Choroid plexus epithelial cell (primary cell): ENCODE data around the gene NUP98.
"Not testable (repeated sequence)": the region's sequence is repeated elsewhere in the genome, so short reads cannot be mapped to it uniquely, and the experiment has no call there.

ENCODE experiments used
- DNase-seq: peaks from one replicate; pipeline ENCODE4 v3.0.0-alpha.2; 2010; ENCODE audit warnings: low read depth
- H3K4me3 ChIP-seq: 2 replicates; pipeline ENCODE4 v1.5.1; 2011; ENCODE audit warnings: low read depth, mild to moderate bottlenecking, control low read depth, low read length, moderate library complexity
- CTCF ChIP-seq: conservative IDR thresholded peaks from 2 replicates; pipeline ENCODE4 v1.5.1; 2011; ENCODE audit warnings: low read depth, mild to moderate bottlenecking, control low read depth, inconsistent platforms, low read length, moderate library complexity

Gene NUP98

DNA sequence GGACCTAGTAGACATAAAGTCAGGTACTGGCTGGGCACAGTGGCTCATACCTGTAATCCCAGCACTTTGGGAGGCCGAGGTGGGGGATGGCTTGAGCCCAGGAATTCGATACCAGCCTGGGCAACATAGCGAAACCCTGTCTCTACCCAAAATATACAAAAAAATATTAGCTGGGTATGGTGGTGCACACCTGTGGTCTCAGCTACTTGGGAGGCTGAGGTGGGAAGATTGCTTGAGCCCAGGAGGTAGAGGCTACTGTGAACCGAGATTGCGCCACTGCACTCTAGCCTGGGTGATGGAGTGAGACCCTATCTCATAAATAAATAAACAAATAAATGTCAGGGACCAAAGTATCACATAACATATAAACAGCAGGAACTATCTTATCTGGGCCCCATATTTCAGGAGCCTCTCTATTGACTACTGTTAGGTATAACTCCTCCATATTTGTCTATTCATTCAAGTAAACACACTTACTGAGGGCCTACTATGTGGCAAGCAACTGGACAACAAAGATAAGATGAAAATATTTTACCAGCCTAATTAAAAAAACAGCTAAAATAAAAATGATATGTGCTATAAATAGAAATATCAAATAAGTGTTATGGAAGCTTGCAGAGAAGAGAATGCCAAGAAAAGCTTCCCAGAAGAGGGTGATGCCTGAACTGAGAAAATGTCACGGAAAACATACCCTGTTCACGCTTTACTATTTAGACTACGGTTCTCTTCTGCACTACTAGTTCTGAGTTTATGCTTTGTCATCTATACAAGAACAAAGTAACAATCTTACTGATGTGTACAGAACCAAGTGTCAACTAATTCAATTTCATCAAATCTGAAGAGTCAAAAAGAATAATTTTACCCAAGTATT is 2.0 kb downstream of the NUP98 start:
- no peak for TF ChIP-seq CTCF
- H3K4me3 ChIP-seq, result peak overlapping the region; percentile 91
- DNase-seq, result no peak

- not testable (repeated sequence) for DNase-seq
These were observed 3.0 kb downstream of the NUP98 start for GRCh38 chr11:3794387-3794786.

DNA sequence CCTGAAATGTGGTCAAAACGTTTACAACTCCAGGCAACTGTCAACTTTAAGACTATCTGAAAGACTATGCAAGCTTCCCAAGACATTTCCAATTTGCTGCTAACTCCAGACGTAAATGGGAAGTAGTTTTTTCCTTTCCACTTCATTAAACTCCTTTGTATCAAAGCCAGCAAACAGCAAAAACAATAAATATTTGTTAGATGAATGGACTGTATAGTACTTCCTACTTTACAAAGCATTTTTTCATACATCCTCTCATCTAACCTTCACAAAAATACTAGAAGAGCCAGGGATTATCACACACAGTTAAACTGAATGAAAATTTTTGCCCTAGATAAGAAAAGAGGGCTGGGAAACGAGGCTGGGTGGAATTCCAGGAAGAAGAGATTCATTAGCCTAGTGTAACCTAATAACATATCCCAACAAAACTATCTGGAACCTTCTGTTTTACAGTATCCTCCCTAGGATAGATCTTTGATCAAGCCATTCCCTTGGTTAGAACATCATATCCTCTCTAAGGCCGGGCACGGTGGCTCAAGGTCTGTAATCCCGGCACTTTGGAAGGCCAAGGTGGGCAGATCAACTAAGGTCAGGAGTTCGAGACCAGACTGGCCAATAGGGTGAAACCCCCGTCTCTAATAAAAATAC is 10.4 kb downstream of the NUP98 start:
- DNase-seq, result no peak
- no peak overlapping the region for H3K4me3 ChIP-seq

More at GRCh38 chr11:3794387-3794786, 3.0 kb downstream of the NUP98 start:
- not testable (repeated sequence) for H3K4me3 ChIP-seq

GRCh38 chr11:3783611-3784010 is 13.7 kb downstream of the NUP98 start:
- H3K4me3 ChIP-seq, result no peak overlapping the region
- no peak for TF ChIP-seq CTCF
- DNase-seq, result no peak

More for the DNA sequence above, 10.4 kb downstream of the NUP98 start:
- TF ChIP-seq CTCF, result no peak

GRCh38 chr11:3782963-3783362 is 14.4 kb downstream of the NUP98 start:
- no peak for DNase-seq
- no peak for TF ChIP-seq CTCF
- no peak overlapping the region for H3K4me3 ChIP-seq

- TF ChIP-seq CTCF, result no peak
- peak; percentile 47 for DNase-seq
- no peak overlapping the region for H3K4me3 ChIP-seq
These were observed 15.9 kb downstream of the NUP98 start for GRCh38 chr11:3781423-3781822.

DNA sequence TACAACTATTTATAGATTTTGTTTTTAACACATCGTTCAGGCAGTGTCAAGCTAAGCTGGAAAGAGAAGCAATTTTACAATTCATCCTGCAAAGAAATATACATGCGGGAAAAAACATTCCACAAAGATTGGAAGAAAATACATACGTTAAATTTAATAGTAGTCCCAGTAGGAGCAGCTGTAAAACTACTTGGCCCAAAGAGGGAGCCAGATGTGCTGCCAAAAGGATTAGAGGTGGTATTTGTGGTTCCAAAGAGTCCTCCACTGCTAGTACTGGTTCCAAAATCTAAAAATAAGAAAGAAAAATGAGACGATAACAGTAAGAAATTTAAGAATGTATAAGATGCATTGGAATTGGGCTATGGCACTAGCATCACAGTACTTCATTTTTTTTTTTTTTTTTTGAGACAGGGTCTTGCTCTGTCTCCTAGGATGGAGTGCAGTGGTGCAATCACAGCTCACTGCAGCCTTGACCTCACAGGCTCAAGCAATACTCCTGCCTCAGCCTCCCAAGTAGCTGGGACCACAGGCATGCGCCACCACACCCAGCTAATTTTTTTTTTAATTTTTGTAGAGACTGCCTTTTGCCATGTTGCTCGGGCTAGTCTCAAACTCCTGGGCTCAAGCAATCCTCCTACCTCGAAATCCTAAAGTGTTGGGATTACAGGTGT is 21.5 kb downstream of the NUP98 start:
- peak; percentile 18 for TF ChIP-seq CTCF
- H3K4me3 ChIP-seq, result no peak overlapping the region
- DNase-seq, result no peak
